HL-60 (cell line): Measurements from ENCODE around the gene RAET1G.
A peak's percentile ranks its signal among the peaks of the same experiment; 100 is the strongest.
"Not testable (repeated sequence)": the region's sequence is repeated elsewhere in the genome, so short reads cannot be mapped to it uniquely, and the experiment has no call there.

ENCODE experiments used
- DNase-seq, 2 experiments: peaks; one replicate each; pipeline ENCODE4 v3.0.0-alpha.2; 2010 to 2020; ENCODE audit warnings: low read depth in 1 of 2, low spot score in 1 of 2
- H3K27ac ChIP-seq: fragments of 250-450 bp; sonication (Bioruptor Pico); replicated peaks from 2 replicates; pipeline ENCODE4 v1.5.1; 2020; ENCODE audit warnings: mild to moderate bottlenecking, moderate library complexity
- H3K27me3 ChIP-seq: fragments of 250-450 bp; sonication (Bioruptor Pico); 2 replicates; pipeline ENCODE4 v1.5.1; 2021; ENCODE audit warnings: mild to moderate bottlenecking, moderate library complexity; ENCODE audit not compliant: insufficient read depth, poor library complexity, severe bottlenecking
- H3K4me3 ChIP-seq: replicated peaks from 2 replicates; pipeline ENCODE4 v1.5.1; 2011; ENCODE audit warnings: mild to moderate bottlenecking, control low read depth, low read length; ENCODE audit not compliant: insufficient read depth
- CTCF ChIP-seq: IDR thresholded peaks from one replicate; pipeline ENCODE4 v1.5.1; 2011; ENCODE audit warnings: low read length, control low read depth, inconsistent platforms; ENCODE audit not compliant: insufficient read depth
- GABPA ChIP-seq: IDR thresholded peaks from 2 replicates; pipeline ENCODE4 v1.6.1; 2012; ENCODE audit warnings: low read depth
- POLR2AphosphoS5 ChIP-seq: IDR thresholded peaks from 2 replicates; pipeline ENCODE4 v1.6.1; 2012; ENCODE audit warnings: low read depth
- SPI1 ChIP-seq: IDR thresholded peaks from 2 replicates; pipeline ENCODE4 v1.6.1; 2012; ENCODE audit warnings: low read depth, mild to moderate bottlenecking, borderline replicate concordance
- TF ChIP-seq, protein P1 (sequence below): IDR thresholded peaks from 2 replicates; pipeline ENCODE4 v1.6.1; 2012; ENCODE audit warnings: low read depth; ENCODE audit not compliant: insufficient replicate concordance

The RAET1G gene

DNA sequence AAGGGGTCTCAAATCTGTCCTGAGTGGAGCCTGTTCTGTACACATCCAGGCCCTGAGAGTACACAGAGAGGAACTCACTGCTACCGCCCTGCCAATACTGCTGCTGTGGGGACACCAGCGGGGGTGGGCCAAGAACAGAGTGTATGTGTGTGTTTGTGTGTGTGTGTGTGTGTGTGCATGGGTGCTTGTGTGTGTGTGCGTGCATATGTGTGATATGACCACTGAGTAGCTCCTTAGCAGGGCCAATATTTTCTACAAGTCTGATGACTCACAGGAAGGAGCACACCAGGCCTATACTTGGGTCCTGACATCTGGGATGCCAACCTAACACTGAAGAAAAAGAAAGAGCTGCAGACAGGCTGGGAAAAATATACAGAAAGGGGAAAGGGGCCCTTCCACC lies 26.4 kb downstream of the RAET1G start:
- no peak for DNase-seq
- H3K27ac ChIP-seq = no peak overlapping the region
- no peaks in the 10 kb centered on the region for H3K27me3 ChIP-seq
- no peak overlapping the region for H3K4me3 ChIP-seq
- no peak for TF ChIP-seq POLR2AphosphoS5

DNA sequence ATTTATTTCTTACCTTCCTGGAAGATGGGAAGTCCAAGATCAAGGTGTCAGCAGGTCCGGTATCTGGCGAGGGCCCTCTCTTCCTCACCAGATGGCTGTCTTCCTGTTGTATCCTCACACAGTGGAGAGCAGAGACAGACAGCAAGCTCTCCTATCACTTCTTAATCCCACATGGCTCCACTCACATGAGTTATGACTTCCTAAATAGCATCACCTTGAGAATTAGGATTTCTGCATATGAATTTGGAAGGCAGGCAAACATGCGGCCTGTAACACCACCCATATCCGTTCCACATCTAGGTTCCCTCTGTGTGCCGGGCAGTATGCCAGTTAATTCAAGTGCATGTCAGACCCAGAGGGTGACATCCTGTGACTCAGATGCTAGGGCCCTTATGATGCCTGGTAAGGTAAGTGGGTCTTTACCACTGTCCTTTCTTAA lies 27.1 kb downstream of the RAET1G start:
- peak in 1 of 2 experiments; percentile 15 for DNase-seq
- H3K27ac ChIP-seq = no peak overlapping the region
- TF ChIP-seq SPI1 = no peak
- TF ChIP-seq, protein P1, sequence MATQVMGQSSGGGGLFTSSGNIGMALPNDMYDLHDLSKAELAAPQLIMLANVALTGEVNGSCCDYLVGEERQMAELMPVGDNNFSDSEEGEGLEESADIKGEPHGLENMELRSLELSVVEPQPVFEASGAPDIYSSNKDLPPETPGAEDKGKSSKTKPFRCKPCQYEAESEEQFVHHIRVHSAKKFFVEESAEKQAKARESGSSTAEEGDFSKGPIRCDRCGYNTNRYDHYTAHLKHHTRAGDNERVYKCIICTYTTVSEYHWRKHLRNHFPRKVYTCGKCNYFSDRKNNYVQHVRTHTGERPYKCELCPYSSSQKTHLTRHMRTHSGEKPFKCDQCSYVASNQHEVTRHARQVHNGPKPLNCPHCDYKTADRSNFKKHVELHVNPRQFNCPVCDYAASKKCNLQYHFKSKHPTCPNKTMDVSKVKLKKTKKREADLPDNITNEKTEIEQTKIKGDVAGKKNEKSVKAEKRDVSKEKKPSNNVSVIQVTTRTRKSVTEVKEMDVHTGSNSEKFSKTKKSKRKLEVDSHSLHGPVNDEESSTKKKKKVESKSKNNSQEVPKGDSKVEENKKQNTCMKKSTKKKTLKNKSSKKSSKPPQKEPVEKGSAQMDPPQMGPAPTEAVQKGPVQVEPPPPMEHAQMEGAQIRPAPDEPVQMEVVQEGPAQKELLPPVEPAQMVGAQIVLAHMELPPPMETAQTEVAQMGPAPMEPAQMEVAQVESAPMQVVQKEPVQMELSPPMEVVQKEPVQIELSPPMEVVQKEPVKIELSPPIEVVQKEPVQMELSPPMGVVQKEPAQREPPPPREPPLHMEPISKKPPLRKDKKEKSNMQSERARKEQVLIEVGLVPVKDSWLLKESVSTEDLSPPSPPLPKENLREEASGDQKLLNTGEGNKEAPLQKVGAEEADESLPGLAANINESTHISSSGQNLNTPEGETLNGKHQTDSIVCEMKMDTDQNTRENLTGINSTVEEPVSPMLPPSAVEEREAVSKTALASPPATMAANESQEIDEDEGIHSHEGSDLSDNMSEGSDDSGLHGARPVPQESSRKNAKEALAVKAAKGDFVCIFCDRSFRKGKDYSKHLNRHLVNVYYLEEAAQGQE = no peak
- no peak for TF ChIP-seq POLR2AphosphoS5
- TF ChIP-seq GABPA = no peak
- TF ChIP-seq CTCF = no peak
- H3K4me3 ChIP-seq = no peak overlapping the region
- H3K27me3 ChIP-seq = no peaks in the 10 kb centered on the region

- no peak overlapping the region for H3K4me3 ChIP-seq
- TF ChIP-seq, protein P1 = no peak
- TF ChIP-seq SPI1 (no peak), CTCF (no peak), POLR2AphosphoS5 (no peak), GABPA (no peak)
- DNase-seq = no peak
- H3K27ac ChIP-seq = no peak overlapping the region
- H3K27me3 ChIP-seq = no peaks in the 10 kb centered on the region
Observed at GRCh38 chr6:149895048-149895590, 27.8 kb downstream of the RAET1G start.

- not testable (repeated sequence) for DNase-seq, H3K27me3 ChIP-seq, H3K4me3 ChIP-seq, H3K27ac ChIP-seq
Observed at GRCh38 chr6:149891864-149892263, 31.1 kb downstream of the RAET1G start.

- no peak overlapping the region for H3K4me3 ChIP-seq
- H3K27me3 ChIP-seq = no peaks in the 10 kb centered on the region
- DNase-seq = no peak
- TF ChIP-seq POLR2AphosphoS5 (no peak), SPI1 (no peak), GABPA (no peak), CTCF (no peak)
- TF ChIP-seq, protein P1 = no peak
- H3K27ac ChIP-seq = no peak overlapping the region
Observed at GRCh38 chr6:149891259-149891658, 31.7 kb downstream of the RAET1G start.
